ENCODE results near the gene HAUS3.

DNA sequence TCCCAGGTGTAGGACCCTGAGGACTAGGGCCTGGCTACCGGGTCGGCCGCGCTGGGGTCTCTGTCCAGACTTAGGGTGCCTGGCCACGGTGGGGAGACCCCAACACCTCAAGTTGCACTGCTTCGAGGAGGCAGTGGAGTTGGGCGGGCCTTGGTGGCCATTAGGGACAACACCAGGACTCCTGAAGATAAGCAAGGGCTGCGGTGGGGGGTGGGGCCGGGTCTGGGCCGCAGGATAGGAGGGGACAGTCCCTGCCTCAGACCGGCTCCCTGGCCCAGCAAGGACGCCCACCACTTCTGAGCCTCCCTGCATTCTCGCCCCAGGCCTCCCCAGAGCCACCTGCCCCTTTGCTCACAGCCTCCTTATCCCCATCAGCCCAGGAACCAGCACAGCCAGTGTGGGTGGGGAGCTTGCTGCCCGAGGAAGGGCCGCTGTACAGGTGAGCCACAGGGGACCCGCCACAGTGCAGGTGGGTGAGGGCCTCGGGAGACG lies 25.4 kb upstream of the HAUS3 start:
- TF ChIP-seq, protein P1, sequence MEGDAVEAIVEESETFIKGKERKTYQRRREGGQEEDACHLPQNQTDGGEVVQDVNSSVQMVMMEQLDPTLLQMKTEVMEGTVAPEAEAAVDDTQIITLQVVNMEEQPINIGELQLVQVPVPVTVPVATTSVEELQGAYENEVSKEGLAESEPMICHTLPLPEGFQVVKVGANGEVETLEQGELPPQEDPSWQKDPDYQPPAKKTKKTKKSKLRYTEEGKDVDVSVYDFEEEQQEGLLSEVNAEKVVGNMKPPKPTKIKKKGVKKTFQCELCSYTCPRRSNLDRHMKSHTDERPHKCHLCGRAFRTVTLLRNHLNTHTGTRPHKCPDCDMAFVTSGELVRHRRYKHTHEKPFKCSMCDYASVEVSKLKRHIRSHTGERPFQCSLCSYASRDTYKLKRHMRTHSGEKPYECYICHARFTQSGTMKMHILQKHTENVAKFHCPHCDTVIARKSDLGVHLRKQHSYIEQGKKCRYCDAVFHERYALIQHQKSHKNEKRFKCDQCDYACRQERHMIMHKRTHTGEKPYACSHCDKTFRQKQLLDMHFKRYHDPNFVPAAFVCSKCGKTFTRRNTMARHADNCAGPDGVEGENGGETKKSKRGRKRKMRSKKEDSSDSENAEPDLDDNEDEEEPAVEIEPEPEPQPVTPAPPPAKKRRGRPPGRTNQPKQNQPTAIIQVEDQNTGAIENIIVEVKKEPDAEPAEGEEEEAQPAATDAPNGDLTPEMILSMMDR (IDR thresholded peaks at IDR 0.05 in 4 of 5, conservative IDR thresholded peaks at IDR 0.05 in 1 of 5): no peak
- no peak for TF ChIP-seq POLR2A (IDR thresholded peaks at IDR 0.05)
